Measurements from ENCODE around the gene ILDR1.

Gene ILDR1

GRCh38 chr3:122014741-122015140 lies 7.3 kb downstream of the ILDR1 start:
- DNase-seq, result no peak

GRCh38 chr3:122013448-122013925 lies 8.6 kb downstream of the ILDR1 start:
- DNase-seq, result no peak

DNA sequence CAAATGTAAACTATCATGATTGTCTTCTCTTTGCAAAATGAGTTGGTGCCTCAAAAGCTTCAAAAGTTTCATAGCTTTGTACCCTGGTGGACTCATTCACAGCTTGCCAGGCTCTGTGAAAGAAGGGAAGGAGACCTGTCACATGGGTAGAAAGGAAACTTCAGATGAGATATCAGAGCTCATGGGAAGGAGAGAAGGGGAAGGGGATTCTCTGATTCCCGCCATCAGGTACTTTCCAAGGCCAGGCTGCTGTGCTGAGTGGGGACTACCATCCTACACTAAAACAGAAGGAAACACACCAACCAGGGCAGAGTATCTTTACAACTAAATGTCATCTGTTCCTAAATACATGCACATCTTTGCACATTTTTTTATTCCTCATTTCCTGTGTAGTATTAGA lies 9.2 kb downstream of the ILDR1 start:
- DNase-seq, result no peak

DNA sequence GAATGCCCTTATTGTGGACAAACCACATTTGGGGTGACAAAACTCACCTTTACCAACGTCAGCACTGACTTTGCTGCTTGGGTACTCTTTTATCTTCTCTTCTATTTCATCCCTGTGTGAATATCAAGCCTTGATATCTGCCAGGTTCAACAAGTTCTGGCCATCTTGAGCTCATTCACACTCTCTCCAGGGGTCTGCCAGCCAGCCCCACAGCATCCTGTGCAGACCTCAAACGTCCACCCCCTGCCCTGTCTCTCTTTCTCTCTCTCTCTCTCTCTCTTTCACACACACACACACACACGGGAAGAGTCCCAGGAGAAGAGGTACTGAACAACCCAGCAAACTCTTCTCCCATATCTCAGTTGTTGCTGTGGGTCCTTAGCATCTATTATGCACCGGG lies 10.7 kb downstream of the ILDR1 start:
- DNase-seq, result no peak

DNA sequence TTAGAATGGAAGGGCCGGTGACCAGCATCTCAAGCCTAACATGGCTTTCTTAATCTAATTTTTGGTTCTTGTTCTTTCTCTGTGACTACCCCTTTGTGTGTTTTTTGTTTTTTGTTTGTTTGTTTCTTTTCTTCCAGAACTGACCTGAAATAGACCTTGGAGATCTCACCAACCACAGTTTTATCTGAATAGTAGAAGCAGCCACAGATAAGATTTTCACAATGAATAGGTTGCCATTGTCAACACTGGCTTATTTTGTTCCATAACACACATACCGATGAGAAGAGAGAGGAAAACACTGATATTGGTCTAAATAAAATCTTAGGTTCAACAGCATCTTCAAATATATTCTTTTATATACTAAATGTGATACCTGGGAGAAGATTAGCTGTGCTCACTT lies 11.5 kb downstream of the ILDR1 start:
- no peak for DNase-seq

- no peak for DNase-seq
Observed at GRCh38 chr3:122008166-122008565, 13.9 kb downstream of the ILDR1 start.

GRCh38 chr3:122006267-122006666 lies 15.8 kb downstream of the ILDR1 start:
- DNase-seq, result no peak

- no peak for DNase-seq
Observed at GRCh38 chr3:122004991-122005565, 17.0 kb downstream of the ILDR1 start.

- no peak for DNase-seq
Observed at GRCh38 chr3:122004107-122004506, 17.9 kb downstream of the ILDR1 start.

- no peak for DNase-seq
Observed at GRCh38 chr3:122003606-122004005, 18.4 kb downstream of the ILDR1 start.

GRCh38 chr3:122003112-122003511 lies 18.9 kb downstream of the ILDR1 start:
- no peak for DNase-seq

DNA sequence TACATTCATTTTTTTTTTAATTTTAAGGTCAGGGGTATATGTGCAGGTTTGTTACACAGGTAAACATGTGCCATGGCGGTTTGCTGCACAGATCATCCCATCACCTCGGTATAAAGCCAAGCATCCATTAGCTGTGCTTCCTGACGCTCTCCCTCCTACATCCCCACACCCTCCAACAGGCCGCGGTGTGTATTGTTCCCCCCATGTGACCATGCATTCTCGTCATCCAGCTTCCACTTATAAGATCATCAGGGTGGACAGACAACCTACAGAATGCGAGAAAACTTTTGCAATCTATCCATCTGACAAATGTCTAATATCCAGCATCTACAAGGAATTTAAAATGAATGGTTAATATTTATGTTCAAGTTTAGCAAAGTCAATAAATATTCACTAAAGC lies 19.4 kb downstream of the ILDR1 start:
- DNase-seq, result no peak

DNA sequence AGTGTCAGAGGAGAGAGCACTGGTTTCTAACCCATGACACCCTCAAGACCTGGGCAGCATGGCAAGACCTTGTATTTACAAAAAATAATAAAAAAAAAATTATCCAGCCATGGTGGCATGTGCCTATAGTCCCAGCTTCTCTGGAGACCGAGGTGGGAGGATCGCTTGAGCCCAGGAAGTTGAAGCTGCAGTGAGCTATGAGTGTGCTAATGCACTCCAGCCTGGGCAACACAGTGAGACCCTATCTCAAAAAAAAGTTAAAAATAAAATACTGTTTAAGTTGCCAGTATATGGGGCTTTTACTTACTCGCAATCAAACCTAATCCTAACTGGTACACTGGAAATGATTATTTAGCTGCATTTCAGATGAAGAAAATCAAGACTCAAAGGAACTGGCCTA lies 20.2 kb downstream of the ILDR1 start:
- no peak for DNase-seq

GRCh38 chr3:122000936-122001605 lies 21.0 kb downstream of the ILDR1 start:
- no peak for DNase-seq

DNA sequence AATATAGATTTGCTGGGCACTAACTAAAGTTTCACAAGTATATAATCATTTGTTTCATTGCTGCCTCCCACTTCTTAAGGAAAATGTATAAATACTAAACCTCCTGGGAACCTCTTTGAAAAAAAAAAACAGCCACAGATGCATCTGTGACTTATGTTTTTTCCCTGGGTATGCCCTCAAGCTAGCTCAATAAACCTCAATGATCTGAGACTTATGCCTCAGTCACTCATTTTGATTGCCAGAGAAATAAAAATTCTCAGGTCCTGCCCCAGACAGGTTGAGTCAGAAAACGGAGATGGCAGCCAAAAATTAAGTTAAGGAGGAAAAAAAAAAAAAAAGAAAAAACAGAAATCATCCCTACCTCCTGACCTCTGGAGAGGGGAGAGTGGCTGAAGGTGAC lies 22.1 kb downstream of the ILDR1 start:
- DNase-seq, result no peak

DNA sequence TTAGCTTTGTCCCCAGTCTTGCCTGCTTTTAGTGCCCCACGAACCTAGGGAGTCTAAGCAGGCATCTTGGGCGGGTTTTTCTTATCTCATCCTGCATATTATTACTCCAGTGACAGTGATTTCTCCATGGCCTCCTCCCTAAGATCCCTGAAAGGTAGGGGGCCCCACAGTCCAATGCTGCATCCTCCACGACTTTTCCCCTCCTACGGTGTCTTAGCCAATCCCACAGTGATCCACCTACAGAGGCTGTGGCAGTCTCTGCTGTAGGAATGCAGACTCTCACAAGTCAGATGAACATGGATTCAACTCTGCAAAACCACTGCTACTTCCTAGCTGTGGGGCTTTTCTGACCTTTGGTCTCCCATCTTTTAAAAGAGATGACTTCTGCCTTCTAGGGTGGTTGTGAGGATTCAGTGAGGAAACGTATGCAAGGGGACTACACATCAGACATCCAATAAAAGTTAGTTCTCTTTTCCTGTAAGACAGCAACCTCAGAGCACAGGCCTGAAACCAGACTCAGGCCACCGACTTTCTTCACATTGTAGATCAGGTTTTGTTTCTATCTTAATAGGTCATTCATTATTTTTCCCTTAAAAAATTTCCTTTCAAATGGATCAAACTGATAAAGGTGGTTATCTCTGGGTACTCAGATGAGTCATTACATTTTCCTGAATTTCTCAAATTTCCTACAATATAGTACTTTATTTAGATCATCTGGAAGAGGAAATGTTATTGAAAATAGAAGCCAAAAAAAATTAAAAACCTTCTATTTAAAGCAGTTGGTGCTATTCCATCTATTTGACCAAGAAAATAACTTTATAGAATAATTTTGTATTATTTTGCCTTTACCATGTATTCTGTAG lies 23.2 kb downstream of the ILDR1 start:
- DNase-seq, result no peak

GRCh38 chr3:121998030-121998580 lies 23.9 kb downstream of the ILDR1 start:
- no peak for DNase-seq

GRCh38 chr3:121997372-121997771 lies 24.7 kb downstream of the ILDR1 start:
- no peak for DNase-seq

GRCh38 chr3:121996441-121996840 lies 25.6 kb downstream of the ILDR1 start:
- DNase-seq, result no peak

DNA sequence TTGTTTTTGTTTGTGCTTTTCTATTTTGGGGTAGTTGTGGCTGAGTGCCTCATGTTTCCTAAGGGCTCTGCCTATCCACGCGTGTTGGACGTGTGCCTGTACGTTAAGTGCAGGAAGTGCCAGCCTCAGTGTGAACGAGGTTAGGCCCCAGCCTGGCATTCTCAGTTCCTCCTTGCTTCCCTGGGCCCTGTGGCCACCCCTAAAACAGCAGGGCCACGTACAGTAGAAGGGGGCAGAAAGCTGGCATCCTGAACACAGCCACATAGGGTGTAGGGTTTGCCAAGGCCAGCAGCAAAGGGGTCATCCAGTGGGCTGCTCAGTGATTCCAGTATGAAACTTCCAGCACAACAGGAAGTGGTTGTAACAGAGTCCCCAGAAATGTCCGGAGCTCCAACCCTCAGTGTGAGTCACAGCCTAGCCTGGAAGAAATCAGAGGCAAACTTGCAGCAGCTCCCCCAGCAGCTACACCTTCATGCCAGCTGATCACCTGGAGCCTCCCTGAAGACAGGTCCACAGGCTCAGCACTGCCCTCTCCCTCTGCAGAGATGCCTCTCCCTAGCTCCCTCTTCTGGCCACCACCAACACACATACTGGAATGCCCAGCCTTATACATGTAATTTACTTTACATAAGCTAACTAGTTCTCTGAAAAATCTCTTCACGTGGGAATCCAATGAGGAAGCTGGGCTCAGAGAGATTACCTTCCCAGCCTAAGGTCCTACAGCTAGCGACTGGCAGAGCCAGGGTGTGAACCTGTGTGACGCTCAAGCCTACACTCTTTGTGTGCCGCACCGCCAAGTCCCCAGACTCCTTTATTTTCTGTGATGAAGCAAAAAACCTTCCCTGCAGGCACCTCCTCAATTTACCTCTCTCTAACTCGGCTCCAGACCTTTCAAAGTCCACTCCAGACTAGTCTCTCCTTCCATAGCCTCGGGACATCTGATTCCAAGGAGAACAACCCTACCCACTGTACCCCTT lies 26.6 kb downstream of the ILDR1 start:
- no peak for DNase-seq

DNA sequence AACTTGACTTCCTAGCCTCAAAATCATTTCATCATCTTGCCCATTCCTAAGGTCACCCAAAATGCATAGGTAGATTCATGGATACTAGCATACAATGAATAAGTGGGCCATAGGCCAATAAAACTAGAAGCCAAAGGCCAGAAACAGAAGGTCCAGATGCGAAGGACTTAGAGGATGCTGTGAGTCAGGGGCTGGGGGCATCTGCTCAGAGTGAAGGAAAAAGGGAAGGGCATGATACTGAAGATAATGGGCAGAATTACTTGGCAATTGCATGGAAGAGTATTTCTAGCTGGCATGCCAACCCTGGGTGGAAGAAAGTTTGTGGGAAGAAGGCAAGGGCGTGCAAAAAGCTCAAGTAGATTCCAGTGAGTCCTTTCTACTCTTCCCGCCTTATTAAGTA lies 27.5 kb downstream of the ILDR1 start:
- no peak for DNase-seq
